IPS-NIHi7 (cell line): ENCODE results near the gene CBFA2T2.
"Not testable (repeated sequence)": the region's sequence is repeated elsewhere in the genome, so short reads cannot be mapped to it uniquely, and the experiment has no call there.

Experiments used
- DNase-seq: peaks from one replicate; pipeline ENCODE4 v3.0.0; 2012; ENCODE audit warnings: mixed read lengths; ENCODE audit errors: extremely low spot score

CBFA2T2 gene

DNA sequence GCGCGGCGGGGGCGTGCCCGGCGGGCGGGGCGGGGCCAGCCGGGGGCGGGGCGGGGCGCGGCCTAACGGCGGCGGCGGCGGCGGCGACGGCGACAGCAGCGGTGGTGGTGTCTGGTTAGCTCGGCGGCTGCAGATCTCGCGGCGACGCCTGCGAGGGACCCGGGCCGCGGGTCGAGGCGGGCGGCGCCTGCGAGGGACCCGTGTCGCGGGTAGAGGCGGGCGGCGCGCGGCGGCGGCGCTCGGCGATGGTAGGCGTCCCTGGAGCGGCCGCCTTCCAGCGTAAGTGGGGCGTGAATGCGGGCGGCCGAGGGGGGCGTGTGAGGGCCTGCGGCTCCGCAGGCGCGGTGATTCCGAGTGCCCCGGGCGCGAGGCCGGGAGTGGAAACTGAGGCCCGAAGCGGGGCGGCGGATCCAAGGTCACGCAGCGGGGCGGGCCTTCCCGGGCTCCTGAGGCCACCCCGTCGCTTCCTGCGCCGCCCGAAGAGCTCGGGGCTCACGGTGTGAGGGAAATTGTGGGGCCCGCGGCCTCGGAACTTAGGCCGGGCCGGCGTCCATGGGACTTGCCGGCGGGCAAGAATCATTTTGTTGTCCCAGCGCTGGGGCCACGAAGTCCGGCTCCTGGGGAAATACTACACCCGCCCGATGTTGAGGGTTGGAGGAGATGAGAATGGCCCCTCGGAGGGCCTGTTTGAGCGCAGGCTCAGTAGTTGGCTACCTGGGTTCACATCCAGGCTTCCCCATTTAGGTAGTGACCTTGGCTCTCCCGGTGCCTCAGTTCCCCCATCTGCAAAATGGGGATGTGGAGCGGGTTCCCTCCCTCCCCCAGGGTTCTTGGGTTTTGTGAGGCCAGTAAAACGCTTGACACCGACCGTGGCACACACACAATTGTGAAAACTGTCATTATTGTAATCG is at the start of gene CBFA2T2:
CBFA2T2 (plus strand) TSS at position 74 of the 911 bp plus-strand sequence; CDS start at position 246, 172 bp downstream.
- DNase-seq: no peak

DNA sequence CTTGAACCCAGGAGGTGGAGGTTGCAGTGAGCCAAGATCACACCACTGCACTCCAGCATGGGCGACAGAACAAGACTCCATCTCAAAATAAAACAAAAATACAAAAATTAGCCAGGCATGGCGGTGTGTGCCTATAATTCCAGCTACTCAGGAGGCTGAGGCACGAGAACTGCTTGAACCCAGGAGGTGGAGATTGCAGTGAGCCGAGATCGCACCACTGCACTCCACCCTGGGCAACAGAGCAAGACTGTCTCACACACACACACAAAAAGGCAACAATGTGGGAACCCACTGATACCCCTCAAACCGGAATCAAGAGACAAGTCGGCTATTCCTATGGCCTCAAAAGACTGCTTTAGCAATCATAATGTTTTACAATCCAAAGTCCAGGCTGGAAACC is 49.3 kb upstream of the CBFA2T2 start:
- DNase-seq: not testable (repeated sequence)

DNA sequence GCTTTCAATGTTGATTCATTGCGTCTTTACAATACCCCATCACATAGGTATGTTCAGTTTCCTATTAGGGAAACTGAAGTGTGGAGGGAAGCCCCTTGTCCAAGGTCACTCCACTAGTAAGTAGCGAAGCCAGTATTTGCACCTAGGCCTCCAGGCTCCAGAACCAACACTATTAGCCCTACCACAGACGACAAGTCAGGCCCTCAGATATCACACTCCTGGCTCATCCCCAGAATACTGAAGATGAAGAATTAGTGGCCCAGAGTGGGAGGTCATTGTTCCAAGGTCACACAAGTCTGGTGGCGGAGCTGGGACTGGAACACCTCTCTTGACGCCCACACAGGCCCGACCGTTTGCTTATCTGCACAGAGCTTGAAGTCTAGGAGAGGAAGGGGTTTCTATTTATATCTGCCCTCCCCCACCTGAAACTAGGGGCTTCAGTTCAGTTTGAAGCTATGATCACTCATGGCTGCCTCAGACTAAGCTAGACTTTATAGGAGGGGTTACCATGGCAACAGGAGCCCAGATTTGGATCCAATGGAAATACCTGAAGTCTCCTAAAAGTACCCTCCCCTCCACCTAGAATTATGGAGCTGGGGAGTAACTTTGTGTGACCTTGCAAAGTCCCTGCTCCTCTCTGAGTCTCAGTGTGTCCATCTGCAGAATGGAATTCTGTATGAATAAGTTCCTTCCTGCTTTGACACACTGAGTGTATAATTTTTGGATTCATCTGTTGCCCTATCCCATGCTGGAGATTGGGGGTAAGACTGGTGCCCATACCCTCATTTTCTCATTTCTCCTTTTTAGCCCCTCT is 48.5 kb upstream of the CBFA2T2 start:
- no peak for DNase-seq

DNA sequence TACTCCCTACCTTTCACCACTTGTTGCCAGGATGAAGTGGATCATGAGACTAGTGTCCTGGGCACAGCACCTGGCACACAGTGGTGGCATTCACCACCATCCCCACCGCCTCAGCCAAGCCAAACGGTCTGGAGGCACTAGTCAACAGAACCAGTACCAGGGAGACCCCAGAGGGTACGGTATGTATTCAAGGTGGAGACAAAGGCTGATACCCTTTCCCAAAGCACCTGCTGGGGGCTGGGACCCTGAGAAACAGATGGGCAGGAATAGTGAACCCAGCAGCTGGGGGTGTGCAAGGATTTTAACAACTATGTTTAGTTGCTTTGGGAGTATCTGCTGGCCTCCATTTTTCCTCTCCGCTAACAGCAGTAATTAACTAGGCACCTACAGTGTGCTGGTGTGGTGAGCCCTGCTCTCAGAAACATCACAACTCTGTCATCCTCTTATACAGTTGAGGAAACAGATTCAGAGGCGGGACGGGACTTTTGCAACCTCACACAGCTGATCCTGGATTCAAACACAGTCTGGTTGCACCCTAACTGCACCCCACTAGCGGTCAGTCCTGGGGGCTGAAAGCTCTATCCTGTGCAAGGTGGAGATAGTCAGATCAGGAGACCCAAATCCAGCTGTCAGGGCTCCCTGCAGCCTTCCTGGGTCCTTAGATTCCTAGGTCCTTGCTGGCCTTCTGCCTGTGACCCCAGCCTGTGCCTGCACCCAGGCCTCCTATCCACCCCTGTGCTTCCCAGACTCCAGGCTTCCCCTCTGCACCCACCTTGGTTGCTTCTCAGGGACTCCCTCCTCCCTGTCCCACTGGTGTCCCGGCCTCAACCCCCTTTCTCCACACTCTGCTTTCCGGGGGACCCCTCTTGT is 47.5 kb upstream of the CBFA2T2 start:
- no peak for DNase-seq

DNA sequence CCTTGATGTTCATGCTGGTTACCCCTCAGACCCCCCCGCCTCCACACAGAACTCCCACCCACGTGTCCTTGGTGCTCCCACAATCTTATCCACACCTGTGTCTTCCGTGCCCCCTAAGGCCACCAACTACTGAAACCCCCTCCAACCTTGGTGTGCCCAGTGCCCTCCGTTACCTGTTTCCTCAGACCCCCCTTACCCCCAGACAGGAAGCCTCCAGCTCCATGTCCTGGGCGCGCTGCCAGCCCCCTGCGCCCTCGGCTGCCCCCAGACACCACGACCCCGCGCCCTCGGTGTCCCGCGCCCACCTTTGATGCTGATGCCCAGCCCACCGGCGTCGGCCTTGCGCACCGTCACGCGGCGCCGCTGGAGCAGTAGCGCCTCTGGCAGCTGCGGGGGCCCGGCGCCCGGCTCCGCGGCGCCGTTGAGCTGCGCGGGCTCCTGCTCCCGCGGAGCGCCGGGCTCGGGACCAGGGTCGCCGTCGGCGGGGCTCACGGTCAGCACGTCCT is 46.8 kb upstream of the CBFA2T2 start:
- peak; percentile 60 for DNase-seq

DNA sequence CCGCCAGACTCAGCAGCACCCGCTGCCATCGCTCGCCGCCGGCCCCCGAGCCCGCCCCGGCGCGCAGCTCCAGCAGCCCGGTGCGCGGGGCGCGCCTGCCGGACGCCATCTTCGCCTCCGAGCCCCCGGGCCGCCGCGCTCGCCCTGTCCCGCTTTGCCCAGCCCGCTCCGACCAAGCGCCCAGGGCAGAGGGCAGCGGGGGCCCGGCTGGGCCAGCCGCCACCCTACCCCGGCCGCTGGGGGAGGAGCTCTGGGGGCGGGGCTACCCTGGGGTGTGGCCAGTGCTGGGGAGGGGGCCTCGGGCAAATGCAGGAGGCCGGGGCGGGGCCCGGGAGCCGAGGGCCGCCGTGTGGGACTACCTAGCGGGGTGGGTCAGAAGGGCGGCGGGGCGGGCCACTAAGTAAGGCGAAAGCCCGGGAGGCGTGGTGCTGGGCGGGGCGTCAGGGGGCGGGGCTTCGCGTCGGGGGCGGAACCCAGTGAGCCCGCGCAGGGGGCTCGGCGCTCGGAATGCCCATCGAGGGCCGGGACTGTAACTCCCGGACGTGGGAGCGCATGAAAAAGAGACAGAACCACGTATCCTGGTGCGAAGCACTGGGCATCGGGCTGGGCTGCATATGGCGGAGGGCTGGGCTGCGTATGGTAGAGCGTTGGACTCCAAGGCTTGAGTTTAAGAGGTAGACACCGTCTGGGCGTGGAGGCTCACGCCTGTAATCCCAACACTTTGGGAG is 46.2 kb upstream of the CBFA2T2 start, which contains the start of gene SNTA1:
SNTA1 (minus strand) TSS at position 252 of the 728 bp plus-strand sequence; CDS start at position 109, 143 bp downstream.
- peak; percentile 99 for DNase-seq

DNA sequence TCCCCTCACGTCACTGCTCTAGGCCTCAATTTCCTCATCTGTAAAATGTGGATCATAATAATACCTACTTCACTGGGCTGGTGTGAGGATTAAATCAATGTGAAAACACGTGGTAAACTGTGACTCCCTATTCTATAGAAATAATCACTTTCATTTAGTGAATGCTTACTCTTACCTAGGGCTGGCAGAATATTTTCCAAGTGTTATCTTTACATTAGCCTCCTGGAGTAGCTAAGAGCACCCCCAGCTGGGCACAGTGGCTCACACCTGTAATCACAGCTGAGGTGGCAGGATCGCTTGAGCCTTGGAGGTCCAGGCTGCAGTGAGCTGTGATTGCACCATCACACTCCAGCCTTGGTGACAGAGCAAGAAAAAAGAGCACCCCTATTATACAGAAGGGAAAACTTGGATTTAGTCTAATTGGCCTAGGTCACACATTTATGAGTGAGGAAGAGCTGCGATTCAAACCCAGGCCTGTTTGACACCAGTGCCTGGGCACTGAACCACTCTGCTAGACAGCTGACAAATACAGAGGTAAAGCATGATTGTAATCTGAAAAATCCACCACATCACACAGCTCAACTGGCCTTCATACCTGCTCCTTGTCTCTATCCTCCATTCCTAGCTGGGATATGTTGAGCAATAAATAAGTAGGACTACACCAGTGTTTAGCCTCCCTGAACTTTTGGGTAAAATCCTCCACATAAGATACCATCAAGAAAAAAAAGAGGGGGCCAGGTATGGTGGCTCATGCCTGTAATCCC is 44.9 kb upstream of the CBFA2T2 start:
- no peak for DNase-seq

DNA sequence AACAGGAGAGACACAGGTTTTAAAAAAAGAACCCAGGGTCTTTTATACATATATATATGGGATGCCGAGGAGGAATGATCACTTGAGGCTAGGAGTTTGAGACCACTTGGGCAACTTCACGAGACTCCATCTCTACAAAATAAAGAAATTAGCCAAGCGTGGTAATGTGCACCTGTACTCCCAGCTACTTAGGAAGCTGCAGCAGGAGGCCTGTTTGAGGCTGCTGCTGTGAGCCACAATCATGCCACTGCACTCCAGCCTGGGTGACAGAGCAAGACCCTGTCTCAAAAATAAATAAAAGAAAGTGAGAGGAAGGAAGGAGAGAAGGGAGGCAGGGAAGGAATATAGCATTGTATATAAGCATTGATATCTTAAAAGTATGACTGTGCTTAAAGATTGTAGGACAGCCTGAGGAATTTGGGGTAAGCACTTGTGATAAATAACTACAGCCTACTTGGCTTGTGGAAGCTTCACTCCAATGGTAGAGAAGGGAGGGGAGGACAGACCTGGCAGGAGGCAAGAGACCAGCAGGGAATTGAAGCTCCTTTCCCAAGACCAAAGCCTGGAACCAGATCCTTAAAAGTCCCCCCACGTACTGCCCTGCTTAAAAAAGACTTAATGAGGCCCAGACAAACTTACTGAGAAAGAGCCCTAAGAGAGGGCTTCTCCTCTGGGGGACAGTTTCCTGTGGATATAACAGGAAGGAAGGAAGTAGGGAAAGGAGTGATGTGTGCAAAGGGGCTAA is 43.8 kb upstream of the CBFA2T2 start:
- no peak for DNase-seq

DNA sequence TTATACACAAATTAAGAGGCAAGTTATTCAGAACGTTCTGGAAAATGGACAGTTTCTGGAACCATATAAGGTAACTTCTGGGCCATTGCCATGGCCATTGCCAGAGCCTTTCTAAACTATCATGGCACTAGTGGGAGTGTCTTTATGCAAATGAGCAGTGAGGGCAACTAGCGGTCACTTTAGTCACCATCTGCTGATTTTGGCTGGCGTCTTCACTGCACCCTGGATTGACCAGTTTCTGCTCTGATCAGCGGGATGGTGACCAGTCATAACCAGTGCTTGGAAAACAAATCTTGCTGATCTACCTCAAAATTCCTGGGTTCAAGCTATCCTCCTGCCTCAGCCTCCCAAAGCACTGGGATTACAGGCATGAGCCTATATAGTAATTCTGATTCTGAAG is 39.0 kb upstream of the CBFA2T2 start:
- DNase-seq: no peak

DNA sequence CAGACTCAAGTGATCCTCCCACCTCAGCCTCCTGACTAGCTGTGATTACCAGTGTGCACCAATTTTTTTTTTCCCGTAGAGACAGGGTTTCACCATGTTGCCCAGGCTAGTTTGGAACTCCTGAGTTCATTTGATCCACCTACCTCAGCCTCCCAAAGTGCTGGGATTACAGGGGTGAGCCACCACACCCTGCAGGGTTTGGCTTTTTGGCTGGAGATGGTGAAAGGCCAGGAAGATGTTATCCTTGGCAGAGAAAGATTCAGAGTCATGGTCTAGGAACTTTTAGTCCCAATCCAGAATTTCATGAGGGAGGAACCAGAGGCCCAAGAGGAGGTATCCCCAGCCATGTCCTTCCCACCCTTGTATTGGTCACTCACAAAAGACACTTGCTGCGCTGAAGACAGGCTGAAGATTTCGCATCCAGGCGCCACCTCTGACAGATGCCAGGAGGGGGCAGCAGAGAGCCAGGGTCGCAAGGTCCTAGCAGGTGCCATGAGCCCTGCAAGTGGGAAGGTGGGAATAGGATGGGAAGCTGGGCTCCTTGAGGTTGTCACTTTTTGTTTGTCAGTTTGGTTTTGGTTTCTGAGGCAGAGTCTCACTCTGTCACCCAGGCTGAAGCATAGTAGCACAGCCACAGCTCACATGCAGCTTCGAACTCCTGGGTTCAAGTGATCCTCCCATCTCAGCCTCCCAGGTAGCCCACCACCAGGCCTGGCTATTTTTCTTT is 32.8 kb upstream of the CBFA2T2 start:
- peak; percentile 88 for DNase-seq

DNA sequence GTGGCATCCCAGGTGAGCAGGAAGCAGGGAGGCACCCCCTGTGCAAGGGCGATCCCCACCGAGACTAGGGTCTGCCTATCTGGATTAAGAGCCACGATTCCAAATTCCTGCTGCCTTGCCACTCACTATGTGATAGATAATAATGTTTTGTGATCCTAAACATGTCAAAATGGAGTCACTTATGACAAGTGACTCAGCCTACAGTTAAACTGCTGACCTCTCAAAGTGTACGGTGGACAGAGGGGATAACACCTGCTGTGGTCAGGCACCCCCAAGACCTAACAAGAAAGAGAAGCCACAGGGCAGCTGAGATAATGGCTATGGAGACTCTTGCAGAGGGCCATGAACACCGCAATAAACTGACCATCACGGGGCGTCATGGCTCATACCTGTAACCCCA is 30.3 kb upstream of the CBFA2T2 start:
- no peak for DNase-seq

DNA sequence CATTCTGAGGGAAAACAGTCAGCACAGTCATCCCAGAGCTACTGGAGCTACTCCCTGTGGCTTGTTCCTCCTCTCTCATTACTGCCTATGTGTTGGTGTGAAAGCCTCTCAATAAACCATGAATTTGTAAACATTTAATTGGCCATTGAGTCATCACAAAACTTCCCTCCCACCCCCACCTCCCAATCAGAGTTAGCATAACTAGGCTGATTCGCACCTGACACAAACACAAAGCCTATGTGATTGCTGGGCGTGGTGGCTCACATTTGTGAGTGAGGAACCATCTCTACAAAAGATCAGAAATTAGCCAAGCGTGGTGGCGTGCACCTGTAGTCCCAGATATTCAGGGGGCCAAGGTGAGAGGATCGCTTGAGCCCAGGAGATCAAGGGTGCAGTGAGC is 29.2 kb upstream of the CBFA2T2 start:
- DNase-seq: no peak

DNA sequence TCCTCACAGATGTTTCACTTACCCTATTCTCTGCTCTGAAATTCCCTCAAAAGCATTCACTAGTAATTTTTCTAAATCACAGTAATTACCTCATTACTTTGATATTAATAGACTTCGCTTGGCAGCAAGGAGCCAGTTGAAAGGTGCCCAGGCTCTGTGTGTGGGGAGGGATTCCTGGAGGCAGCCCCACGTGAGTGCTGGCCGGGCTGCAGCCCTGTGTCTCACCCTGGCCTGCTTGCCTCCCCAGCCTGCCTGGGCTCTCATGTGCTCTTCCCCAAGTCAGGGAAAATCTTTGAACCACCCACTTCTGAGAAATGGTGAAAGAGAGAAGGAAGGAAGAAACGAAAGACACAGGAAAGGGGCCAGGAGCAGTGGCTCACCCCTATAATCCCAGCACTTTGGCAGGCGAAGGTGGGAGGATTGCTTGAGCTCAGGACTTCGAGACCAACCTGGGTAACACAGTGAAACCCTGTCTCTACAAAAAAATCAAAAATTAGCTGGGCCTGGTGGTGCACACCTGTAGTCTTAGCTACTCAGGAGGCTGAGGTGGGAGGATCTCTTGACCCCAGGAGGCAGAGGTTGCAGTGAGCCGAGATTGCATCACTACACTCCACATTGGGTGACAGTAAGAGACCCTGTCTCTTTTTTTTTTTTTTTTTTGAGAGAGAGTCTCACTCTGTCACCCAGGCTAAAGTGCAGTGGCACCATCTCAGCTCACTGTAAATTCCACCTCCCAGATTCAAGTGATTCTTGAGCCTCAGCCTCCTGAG is 26.4 kb upstream of the CBFA2T2 start:
- no peak for DNase-seq

DNA sequence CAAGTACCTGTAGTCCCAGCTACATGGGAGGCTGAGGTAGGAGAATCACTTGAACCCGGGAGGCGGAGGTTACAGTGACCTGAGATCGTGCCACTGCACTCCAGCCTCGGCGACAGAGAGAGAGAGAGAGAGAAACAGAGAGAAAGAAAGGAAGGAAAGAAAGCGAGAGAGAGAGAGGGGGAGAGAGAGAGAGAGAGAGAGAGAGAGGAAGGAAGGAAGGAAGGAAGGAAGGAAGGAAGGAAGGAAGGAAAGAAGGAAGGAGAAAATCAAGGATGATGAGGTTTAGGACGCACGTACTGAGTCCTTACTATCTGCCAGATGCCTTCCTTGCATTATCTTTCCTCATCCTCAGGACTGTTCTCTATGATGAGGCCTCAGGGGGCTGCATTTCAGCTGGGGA is 25.1 kb upstream of the CBFA2T2 start:
- DNase-seq: not testable (repeated sequence)

DNA sequence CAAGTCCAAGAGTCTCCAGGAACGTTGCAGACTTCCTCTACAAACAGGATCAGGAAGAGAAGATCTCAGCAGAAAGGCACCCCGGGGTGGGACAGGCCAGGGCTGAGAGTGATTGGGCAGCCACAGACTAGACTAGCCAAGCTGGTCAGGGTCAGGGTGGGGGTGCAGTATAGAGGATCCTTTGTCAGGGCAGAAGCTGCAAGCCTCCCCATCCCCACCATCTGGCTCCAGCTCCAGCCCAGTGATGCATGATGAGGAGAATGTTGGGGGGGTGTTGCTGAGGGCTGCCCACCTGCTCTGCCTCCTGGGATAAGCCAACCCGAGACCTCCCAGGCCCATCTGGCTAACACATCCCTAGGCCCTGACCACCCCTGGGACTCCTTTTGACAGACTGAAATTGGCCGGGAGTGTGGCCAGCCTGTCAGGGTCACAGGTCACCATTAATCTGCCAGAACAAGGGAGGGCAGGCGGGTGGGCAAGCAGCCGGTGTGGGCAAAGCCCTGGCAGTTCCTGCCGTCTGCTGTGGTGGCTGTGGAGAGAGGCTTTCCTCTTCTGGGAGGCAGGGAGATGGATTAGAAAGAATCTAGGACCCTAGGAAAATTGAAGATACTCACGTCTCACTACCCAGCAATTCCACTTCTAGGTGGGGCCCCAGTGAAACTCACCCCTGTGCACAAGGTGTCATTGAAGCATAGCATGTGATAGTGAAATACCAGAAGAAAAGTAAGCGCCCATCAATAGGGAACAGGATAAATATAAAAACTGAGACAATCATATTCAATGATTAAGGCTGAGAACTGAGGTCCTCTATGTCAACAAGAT is 24.2 kb upstream of the CBFA2T2 start:
- DNase-seq: no peak

DNA sequence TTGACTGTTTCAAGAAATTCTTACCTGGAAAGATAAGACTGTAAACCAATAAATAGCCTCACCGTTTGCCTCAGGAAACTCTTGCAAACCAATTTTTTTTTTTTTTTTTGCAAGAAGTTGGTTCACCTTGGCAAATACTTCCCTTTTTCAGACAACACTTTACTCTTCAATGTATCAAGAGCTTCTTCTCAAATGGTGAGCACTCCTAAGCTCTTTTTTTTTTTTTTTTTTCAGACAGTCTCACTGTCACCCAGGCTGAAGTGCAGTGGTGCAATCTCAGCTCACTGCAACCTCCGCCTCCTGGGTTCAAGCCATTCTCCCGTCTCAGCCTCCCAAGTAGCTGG is 23.6 kb upstream of the CBFA2T2 start:
- DNase-seq: no peak

DNA sequence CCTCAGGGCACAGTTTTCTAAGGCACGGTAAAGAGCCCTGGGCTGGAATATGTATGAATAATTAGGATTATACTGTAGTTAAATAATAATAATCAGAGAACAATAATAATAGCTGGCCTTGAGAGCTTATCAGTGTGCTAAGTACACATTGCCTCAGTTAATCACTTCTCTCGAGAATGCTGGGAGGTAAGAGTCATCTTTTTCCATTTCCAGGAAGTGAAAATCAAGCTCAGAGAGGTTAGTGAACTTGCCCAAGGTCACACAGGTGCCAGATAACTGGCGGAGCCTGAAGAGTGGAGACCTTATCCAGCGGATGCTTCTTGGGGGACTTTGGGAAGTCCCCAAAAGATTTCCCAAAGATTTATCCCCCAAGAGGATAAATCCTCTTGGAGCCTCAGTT is 19.4 kb upstream of the CBFA2T2 start:
- no peak for DNase-seq
